K562 (cell line): ENCODE results near the gene RRP9. TPM values are rescaled to one million over a fixed set of nuclear protein-coding genes. Genes with fewer than 3 reads are reported as not detected.

Experiments
- ATAC-seq: fragments of 200-7000 bp; cut with Tn5 transposase; 3 replicates; pipeline ENCODE4 v1.9.1; 2020; ENCODE audit warnings: moderate library complexity
- BruUV-seq: library from RNA; stranded (reverse); fragments of 400-500 nt; replicated peaks from 2 replicates; lab custom pipeline; 2021; lab: Mats Ljungman, UMichigan
- CTCF ChIA-PET: fragments of 300-600 bp; formaldehyde crosslinking; extraction: SDS; loops from one replicate; lab custom pipeline; 2021; ENCODE audit warnings: low intra/inter-chr PET ratio; lab: Yijun Ruan, JAX
- POLR2A ChIA-PET: fragments of 300-600, 350-650 bp; sonication (Branson Sonifier 250); formaldehyde crosslinking; extraction: SDS; loops from one replicate; lab custom pipeline; 2021; ENCODE audit warnings: antibody characterized with exemption, inconsistent platforms; lab: Yijun Ruan, JAX
- DNase-seq, 4 experiments: peaks; one replicate each; pipeline versions ENCODE4 v3.0.0 to v3.0.0-alpha.2; 2011 to 2018; ENCODE audit warnings: low spot score in 3 of 4, mixed read lengths in 3 of 4; ENCODE audit errors: extremely low read depth in 1 of 4
- FAIRE-seq: peaks from 2 replicates; lab custom pipeline; 2011; peaks lifted over from hg19 to GRCh38; lab: Jason Lieb, UNC
- H2AFZ ChIP-seq: 2 replicates; pipeline ENCODE4 v1.6.0; 2011; ENCODE audit warnings: low read depth, low read length, control low read depth, inconsistent platforms
- H3K27ac ChIP-seq: fragments of 200-600 bp; 3 replicates; pipeline ENCODE4 v1.8.0; 2011; ENCODE audit warnings: low read depth, mild to moderate bottlenecking, control low read depth, inconsistent platforms, low read length, moderate library complexity, mixed read lengths; ENCODE audit errors: extremely low read depth
- H3K27me3 ChIP-seq, 2 experiments: fragments of 300-600 bp in 1 of 2; 2 replicates in 1 of 2; 3 replicates in 1 of 2; pipeline versions ENCODE4 v1.6.0 to v1.8.0; 2011; ENCODE audit warnings: inconsistent platforms in 2 of 2, low read length in 2 of 2, mild to moderate bottlenecking in 1 of 2, mixed read lengths in 1 of 2, moderate library complexity in 1 of 2; ENCODE audit not compliant: control insufficient read depth in 2 of 2, insufficient read depth in 2 of 2
- H3K36me3 ChIP-seq: fragments of 300-600 bp; 3 replicates; pipeline ENCODE4 v1.8.0; 2011; ENCODE audit warnings: mild to moderate bottlenecking, low read length, inconsistent platforms; ENCODE audit not compliant: control insufficient read depth, insufficient read depth
- H3K4me1 ChIP-seq, 2 experiments: fragments of 200-600 bp in 1 of 2; replicated peaks in 1 of 2; 2 replicates in 1 of 2; 3 replicates in 1 of 2; pipeline versions ENCODE4 v1.5.1 to v1.8.0; 2011; ENCODE audit warnings: inconsistent platforms in 2 of 2, low read length in 2 of 2, mild to moderate bottlenecking in 1 of 2, mixed read lengths in 1 of 2, moderate library complexity in 1 of 2; ENCODE audit not compliant: control insufficient read depth in 2 of 2, insufficient read depth in 2 of 2
- H3K4me2 ChIP-seq: 2 replicates; pipeline ENCODE4 v1.6.1; 2011; ENCODE audit warnings: low read length, control low read depth, inconsistent platforms, mixed read lengths; ENCODE audit not compliant: insufficient read depth
- H3K4me3 ChIP-seq: fragments of 200-600 bp; sonication (generic), shearing (Covaris generic); 2 replicates; pipeline ENCODE4 v1.5.1; 2016; ENCODE audit warnings: control low read depth, inconsistent platforms
- H3K79me2 ChIP-seq: fragments of 200-600 bp; 3 replicates; pipeline ENCODE4 v1.8.0; 2011; ENCODE audit warnings: low read length, inconsistent platforms; ENCODE audit not compliant: control insufficient read depth, insufficient read depth
- H3K9ac ChIP-seq, 2 experiments: 2 replicates each; pipeline versions ENCODE4 v1.6.0 to v1.6.1; 2011; ENCODE audit warnings: low read depth in 2 of 2, low read length in 2 of 2, control low read depth in 1 of 2, inconsistent platforms in 1 of 2, mild to moderate bottlenecking in 1 of 2, mixed read lengths in 1 of 2; ENCODE audit not compliant: insufficient read depth in 1 of 2
- H3K9me1 ChIP-seq: one replicate; pipeline ENCODE4 v1.6.0; 2011; ENCODE audit warnings: inconsistent platforms, mild to moderate bottlenecking, low read length, moderate library complexity; ENCODE audit not compliant: control insufficient read depth, insufficient read depth
- H3K9me3 ChIP-seq: replicated peaks from 2 replicates; pipeline ENCODE4 v1.5.1; 2011; ENCODE audit warnings: low read depth, low read length, inconsistent platforms; ENCODE audit not compliant: control insufficient read depth, insufficient read depth
- H4K20me1 ChIP-seq: replicated peaks from 2 replicates; pipeline ENCODE4 v1.6.1; 2011; ENCODE audit warnings: low read length, inconsistent platforms, mixed read lengths; ENCODE audit not compliant: control insufficient read depth, insufficient read depth
- FOXK2 ChIP-seq, 2 experiments: fragments of 450-650 bp; IDR thresholded peaks in 1 of 2; conservative IDR thresholded peaks in 1 of 2; 2 replicates each; pipeline ENCODE4 v1.6.1; 2016; ENCODE audit warnings: low read depth in 2 of 2, mild to moderate bottlenecking in 1 of 2
- RB1 ChIP-seq: fragments of 450-650 bp; IDR thresholded peaks from 2 replicates; pipeline ENCODE4 v1.6.1; 2017; ENCODE audit warnings: low read depth, mild to moderate bottlenecking
- WGBS: fragments of 100-300 bp; shearing (Covaris generic); methylation state at CpG from one replicate; pipeline ENCODE4 v1.1.6; 2016; ENCODE audit warnings: low coverage, mixed read lengths; ENCODE audit not compliant: insufficient coverage; ENCODE audit errors: missing lambda C conversion rate; 5-methylcytosine and 5-hydroxymethylcytosine counted together
- in situ Hi-C: fragments of 300-500 bp; cut with MboI; formaldehyde crosslinking; loops from 4 replicates; pipeline ENCODE4 v1.15.0; 2018; ENCODE audit warnings: inconsistent platforms, mixed read lengths
- intact Hi-C: fragments of 100-400 bp; cut with micrococcal nuclease; formaldehyde crosslinking; loops from 2 replicates; pipeline ENCODE4 v1.14.2; 2022
- polyA plus RNA-seq, 8 experiments: library from polyadenylated mRNA; depleted of rRNA in 4 of 8; stranded (reverse) in 5 of 8; unstranded in 3 of 8; fragments of >200 nt; fragmentation: Nextera tagmentation in 2 of 8; fragmentation: Illumina TruSeq in 1 of 8; extraction: Ambion mirVana in 2 of 8; extraction: Trizol in 1 of 8; gene quantifications; 2 replicates each; pipeline versions ENCODE4 v1.2.1 to v1.2.3, GENCODE V29; 2011 to 2014; ENCODE audit warnings: inconsistent platforms in 1 of 8, missing spikeins in 1 of 8
- total RNA-seq, 7 experiments: library from RNA; depleted of rRNA in 6 of 7; stranded (reverse); fragments of >200 nt in 6 of 7; fragmentation: Illumina TruSeq in 2 of 7; extraction: Trizol in 2 of 7; gene quantifications; 2 replicates each; pipeline versions ENCODE4 v1.2.1 to v1.2.3, GENCODE V29; 2011 to 2021; ENCODE audit warnings: low replicate concordance in 1 of 7
- TF ChIP-seq, protein P1 (sequence below): fragments of 250-450 bp; sonication (Bioruptor Pico); IDR thresholded peaks from 2 replicates; pipeline ENCODE4 v1.8.0; 2021; ENCODE audit warnings: moderate library complexity, mild to moderate bottlenecking, inconsistent platforms
- TF ChIP-seq, protein P2 (sequence below), 2 experiments: fragments of 450-650 bp in 1 of 2; sonication (generic) in 1 of 2; formaldehyde crosslinking in 1 of 2; IDR thresholded peaks; 2 replicates each; pipeline versions ENCODE4 v1.7.1 to v1.9.0; 2016 to 2022; ENCODE audit warnings: inconsistent platforms in 1 of 2, mild to moderate bottlenecking in 1 of 2, missing genetic modification reagents in 1 of 2

RRP9 gene
- total and polyA plus RNA-seq, 9 of the 15 experiments (the other 6 are each of a cell fraction or from before 2014, with no cell fraction given), result 5.2 to 67.0 (median 45.9) TPM

DNA sequence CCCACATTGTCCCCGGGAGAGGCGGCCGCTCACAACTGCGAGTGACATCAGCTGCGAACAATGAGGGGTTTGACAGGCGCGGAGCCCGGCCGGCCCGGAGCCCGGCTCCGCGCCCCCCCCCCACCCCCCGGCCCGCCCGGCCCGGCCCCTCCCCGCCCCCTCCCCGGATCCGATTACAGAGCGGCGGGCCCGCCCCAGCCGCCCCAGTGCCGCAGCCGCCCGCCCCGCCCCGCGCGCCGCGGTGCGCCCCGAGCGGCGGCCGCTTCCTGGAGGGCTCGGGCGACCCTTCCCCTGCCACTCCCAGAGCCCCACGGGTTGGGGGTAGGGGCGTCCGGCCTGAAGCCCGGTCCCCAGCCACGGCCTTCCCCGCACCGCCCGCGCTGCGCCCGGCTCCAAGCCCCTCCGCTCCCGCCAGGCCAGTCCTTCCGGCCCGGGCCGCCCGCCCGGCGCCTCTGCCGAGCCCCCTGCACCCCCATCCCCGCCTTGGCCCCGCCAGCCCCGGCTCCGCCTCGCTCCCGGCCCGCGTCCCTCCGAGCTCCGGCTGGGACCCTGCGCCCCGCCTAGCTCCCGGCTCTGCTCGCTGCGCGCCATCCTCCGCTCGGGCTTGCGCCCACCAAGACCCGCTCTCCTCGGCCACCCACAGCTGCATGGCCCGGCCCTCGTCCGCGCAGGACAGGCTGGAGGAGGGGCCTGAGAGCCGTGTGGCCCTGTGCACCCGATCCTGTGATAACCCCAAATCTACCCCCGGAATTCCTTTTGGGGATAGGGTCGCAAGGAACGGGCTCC lies 25.9 kb upstream of the RRP9 start, which contains the start of gene PCBP4 (continued):
- TF ChIP-seq, protein P1, sequence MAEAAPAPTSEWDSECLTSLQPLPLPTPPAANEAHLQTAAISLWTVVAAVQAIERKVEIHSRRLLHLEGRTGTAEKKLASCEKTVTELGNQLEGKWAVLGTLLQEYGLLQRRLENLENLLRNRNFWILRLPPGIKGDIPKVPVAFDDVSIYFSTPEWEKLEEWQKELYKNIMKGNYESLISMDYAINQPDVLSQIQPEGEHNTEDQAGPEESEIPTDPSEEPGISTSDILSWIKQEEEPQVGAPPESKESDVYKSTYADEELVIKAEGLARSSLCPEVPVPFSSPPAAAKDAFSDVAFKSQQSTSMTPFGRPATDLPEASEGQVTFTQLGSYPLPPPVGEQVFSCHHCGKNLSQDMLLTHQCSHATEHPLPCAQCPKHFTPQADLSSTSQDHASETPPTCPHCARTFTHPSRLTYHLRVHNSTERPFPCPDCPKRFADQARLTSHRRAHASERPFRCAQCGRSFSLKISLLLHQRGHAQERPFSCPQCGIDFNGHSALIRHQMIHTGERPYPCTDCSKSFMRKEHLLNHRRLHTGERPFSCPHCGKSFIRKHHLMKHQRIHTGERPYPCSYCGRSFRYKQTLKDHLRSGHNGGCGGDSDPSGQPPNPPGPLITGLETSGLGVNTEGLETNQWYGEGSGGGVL (CRISPR knock-in tag), result no peak
- peak; percentile 56 for TF ChIP-seq RB1

DNA sequence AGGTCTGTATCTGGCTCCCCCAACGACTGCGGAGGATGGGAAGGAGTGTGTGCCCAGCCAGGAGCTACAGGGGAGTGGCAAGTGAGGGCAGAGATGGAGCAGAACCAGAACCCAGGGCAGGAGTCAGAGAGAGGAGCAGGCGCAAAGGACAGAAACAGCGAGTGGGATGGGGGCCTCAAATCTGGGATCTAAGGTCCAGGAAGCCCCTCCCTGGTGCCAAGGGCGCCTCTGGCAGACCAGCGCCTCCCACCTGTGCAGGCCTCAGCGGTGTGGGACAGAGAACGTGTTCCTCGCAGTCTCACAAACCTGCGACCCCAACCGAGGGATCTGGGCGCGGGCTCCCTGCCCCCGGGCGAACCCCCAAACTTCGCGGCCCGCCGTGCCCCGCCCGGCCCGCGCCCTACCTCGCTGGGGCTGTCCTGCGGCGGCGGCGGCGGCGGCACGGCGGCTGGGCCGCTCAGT lies 25.2 kb upstream of the RRP9 start:
- Histone ChIP-seq H3K9ac (peak overlapping the region in 1 of 2 experiments; percentile 90; a peak in 3 of 4 replicates), H4K20me1 (0 out of 2 replicates have a peak, but pooled peaks cover 6% of the 10 kb centered on the region), H3K9me1 (peaks cover 3% of the 10 kb centered on the region), H3K36me3 (peaks cover 34% of the 10 kb centered on the region; the same call in 1 of the 3 replicates), H3K9me3 (no peaks in the 10 kb centered on the region), H3K27me3 (peaks cover 0 to 12% of the 10 kb centered on the region in 2 experiments; a peak in 2 of 5 replicates), H3K4me3 (peak overlapping the region; percentile 42), H2AFZ (no peak overlapping the region), H3K4me1 (peaks cover 2 to 54% of the 10 kb centered on the region in 2 experiments; a peak in 4 of 5 replicates), H3K79me2 (peaks cover 11% of the 10 kb centered on the region; the same call in 2 of the 3 replicates), H3K4me2 (peak overlapping the region; percentile 32; the same call in 1 of the 2 replicates), H3K27ac (no peak overlapping the region)
- no TSS peak for BruUV-seq
- peak; percentile 4; the same call in 2 of the 3 replicates for ATAC-seq
- ChIA-PET POLR2A (interaction anchor here (0.6 kb wide), 3 partner anchors 103 to 489 kb away, joined by 3 read pairs; no protein-coding TSS in a partner anchor), CTCF (no interaction called here)
- DNase-seq, result peak in 1 of 4 experiments; percentile 20
- in situ Hi-C loops, result no loop called here
- WGBS, result 27% methylated on average over 8 of the region's 33 CpGs
- intact Hi-C loops, result no loop called here
- no peak for FAIRE-seq
- TF ChIP-seq FOXK2 (conservative IDR thresholded peaks at IDR 0.05 in 1 of 2, IDR thresholded peaks at IDR 0.05 in 1 of 2; ENCODE audit: low read depth in 2 of 2), result no peak
- TF ChIP-seq, protein P2, sequence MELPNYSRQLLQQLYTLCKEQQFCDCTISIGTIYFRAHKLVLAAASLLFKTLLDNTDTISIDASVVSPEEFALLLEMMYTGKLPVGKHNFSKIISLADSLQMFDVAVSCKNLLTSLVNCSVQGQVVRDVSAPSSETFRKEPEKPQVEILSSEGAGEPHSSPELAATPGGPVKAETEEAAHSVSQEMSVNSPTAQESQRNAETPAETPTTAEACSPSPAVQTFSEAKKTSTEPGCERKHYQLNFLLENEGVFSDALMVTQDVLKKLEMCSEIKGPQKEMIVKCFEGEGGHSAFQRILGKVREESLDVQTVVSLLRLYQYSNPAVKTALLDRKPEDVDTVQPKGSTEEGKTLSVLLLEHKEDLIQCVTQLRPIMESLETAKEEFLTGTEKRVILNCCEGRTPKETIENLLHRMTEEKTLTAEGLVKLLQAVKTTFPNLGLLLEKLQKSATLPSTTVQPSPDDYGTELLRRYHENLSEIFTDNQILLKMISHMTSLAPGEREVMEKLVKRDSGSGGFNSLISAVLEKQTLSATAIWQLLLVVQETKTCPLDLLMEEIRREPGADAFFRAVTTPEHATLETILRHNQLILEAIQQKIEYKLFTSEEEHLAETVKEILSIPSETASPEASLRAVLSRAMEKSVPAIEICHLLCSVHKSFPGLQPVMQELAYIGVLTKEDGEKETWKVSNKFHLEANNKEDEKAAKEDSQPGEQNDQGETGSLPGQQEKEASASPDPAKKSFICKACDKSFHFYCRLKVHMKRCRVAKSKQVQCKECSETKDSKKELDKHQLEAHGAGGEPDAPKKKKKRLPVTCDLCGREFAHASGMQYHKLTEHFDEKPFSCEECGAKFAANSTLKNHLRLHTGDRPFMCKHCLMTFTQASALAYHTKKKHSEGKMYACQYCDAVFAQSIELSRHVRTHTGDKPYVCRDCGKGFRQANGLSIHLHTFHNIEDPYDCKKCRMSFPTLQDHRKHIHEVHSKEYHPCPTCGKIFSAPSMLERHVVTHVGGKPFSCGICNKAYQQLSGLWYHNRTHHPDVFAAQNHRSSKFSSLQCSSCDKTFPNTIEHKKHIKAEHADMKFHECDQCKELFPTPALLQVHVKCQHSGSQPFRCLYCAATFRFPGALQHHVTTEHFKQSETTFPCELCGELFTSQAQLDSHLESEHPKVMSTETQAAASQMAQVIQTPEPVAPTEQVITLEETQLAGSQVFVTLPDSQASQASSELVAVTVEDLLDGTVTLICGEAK (IDR thresholded peaks at IDR 0.05), result no peak
- TF ChIP-seq, protein P2 (CRISPR knock-in tag; IDR thresholded peaks at IDR 0.05), result no peak
